ENCODE results near the gene MARCHF6. TPM values are rescaled to one million over a fixed set of nuclear protein-coding genes. Genes with fewer than 3 reads are reported as not detected.
A peak's percentile ranks its signal among the peaks of the same experiment; 100 is the strongest.

Gene MARCHF6
- total and polyA plus RNA-seq, 3 donors from 2014 or later, result 120 to 153 (median 136) TPM

DNA sequence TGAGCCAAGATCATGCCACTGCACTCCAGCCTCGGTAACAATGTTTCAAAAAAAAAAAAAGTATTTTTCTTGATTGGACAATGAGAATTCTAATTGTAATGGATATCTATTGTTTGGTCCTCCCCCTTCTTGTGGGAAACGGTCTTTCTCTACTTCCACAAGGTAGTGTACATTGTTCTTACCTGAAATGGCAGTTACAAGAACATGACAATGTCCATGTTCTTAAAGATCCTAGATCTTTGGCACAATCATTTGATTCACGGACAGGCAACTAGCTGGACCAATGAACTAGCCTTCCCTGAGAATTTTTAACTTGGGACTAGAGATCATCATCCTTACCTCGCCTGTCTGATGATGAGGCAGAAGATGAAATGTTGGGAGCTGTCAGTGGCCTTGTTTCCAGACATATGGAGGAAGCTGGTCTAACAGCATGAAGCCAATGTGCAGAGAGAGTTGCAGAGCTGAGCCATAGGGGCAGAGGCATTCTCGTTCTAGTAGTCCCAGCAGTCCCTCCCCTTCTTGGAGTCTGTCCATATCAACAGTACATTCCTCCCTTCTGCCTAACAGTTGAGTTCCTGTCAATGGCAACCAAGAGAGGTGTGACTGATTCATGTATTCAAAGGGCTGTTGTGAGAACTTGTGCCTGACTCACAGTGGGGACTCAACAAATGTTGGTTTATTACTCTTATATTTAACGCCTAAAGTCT is 2.1 kb upstream of the MARCHF6 start:
- no peaks in the 10 kb centered on the region for H3K27me3 ChIP-seq
- H3K4me3 ChIP-seq, result no peak overlapping the region
- no peak overlapping the region for H3K27ac ChIP-seq
- TF ChIP-seq, protein P1, sequence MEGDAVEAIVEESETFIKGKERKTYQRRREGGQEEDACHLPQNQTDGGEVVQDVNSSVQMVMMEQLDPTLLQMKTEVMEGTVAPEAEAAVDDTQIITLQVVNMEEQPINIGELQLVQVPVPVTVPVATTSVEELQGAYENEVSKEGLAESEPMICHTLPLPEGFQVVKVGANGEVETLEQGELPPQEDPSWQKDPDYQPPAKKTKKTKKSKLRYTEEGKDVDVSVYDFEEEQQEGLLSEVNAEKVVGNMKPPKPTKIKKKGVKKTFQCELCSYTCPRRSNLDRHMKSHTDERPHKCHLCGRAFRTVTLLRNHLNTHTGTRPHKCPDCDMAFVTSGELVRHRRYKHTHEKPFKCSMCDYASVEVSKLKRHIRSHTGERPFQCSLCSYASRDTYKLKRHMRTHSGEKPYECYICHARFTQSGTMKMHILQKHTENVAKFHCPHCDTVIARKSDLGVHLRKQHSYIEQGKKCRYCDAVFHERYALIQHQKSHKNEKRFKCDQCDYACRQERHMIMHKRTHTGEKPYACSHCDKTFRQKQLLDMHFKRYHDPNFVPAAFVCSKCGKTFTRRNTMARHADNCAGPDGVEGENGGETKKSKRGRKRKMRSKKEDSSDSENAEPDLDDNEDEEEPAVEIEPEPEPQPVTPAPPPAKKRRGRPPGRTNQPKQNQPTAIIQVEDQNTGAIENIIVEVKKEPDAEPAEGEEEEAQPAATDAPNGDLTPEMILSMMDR (IDR thresholded peaks at IDR 0.05), result no peak
- no peak for TF ChIP-seq POLR2A (IDR thresholded peaks at IDR 0.05)
- peaks cover 19% of the 10 kb centered on the region for H3K4me1 ChIP-seq
- H3K9me3 ChIP-seq, result no peaks in the 10 kb centered on the region
- H3K36me3 ChIP-seq (ENCODE audit: low read depth, missing control alignments), result no peaks in the 10 kb centered on the region
- 47 to 56% methylated on average over 6 of the region's 6 CpGs for WGBS, 2 donors
- DNase-seq, result peak; percentile 60
- intact Hi-C loops (cut with DNase I; ENCODE audit: low total_unique reads), result no loop called here

DNA sequence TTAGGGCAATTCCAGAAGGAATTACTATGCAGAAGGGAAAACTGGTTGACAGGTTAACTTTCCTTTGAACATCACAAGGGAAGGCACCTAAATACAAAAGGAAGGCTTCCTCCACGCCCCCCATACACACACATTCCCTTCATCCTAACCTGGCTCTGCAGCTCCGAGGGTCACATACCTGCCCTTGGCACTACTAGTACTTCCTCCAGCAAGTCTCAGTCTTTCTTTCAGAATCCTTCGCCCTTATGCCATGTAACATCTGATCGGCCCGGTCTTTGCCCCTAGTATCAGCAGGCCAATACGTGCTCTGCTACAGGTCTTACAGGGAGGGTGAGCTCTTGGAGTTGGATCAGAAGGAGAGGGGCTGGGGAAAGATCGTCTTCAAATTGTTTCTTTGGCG is 1.6 kb upstream of the MARCHF6 start:
- DNase-seq, result no peak
- no peaks in the 10 kb centered on the region for H3K36me3 ChIP-seq (ENCODE audit: low read depth, missing control alignments)
- TF ChIP-seq POLR2A (IDR thresholded peaks at IDR 0.05), result no peak
- TF ChIP-seq, protein P1 (IDR thresholded peaks at IDR 0.05), result no peak
- H3K4me1 ChIP-seq, result peaks cover 19% of the 10 kb centered on the region
- no peaks in the 10 kb centered on the region for H3K9me3 ChIP-seq
- H3K27me3 ChIP-seq, result no peaks in the 10 kb centered on the region
- intact Hi-C loops (cut with DNase I; ENCODE audit: low total_unique reads), result no loop called here
- no peak overlapping the region for H3K4me3 ChIP-seq
- no peak overlapping the region for H3K27ac ChIP-seq
- 59 to 70% methylated on average over 8 of the region's 8 CpGs for WGBS, 2 donors

DNA sequence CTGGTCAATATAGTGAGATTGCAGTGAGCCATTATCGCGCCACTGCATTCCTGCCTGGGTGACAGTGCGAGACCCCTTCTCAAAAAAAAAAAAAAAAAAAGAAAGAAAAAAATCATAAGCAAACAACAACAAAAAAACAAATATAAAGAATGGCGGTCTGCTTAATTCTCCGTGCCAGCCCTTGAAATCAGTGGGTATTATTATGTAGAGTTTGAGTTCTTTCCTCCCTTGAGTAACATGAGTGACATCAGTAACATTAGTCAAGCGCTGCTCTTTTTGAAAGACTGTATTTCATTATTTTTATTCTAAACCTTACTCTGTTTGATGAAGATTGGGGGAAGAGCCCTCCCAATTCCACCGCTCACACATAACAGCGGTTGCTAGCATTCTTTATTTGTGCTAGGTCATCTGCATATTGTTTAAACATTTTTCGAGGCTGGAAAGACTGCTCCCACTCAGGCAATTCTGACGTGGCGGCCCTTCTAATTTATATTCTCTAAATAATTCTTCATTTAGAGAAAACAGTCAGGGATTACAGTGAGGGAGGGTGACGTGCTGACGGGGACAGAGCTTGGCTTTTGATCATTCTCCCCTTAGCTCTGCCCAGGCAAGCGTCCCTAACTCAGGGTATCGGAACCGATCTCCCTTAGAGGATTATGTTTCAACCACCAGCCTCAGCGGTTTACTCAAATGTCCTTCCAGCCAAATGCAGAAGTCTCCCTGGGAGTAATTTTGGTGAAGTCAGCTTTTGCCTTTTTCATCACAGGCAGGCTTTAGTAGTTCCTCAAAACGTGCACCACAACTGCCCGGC is 860 bp upstream of the MARCHF6 start:
- no peak for TF ChIP-seq POLR2A (IDR thresholded peaks at IDR 0.05)
- TF ChIP-seq, protein P1 (IDR thresholded peaks at IDR 0.05), result no peak
- H3K36me3 ChIP-seq (ENCODE audit: low read depth, missing control alignments), result no peaks in the 10 kb centered on the region
- intact Hi-C loops (cut with DNase I; ENCODE audit: low total_unique reads), result no loop called here
- DNase-seq, result no peak
- peak overlapping the region; percentile 99 for H3K27ac ChIP-seq
- 16 to 19% methylated on average over 19 of the region's 19 CpGs for WGBS, 2 donors
- H3K4me3 ChIP-seq, result peak overlapping the region; percentile 98 to 99
- H3K9me3 ChIP-seq, result no peaks in the 10 kb centered on the region
- H3K4me1 ChIP-seq, result peaks cover 23% of the 10 kb centered on the region
- no peaks in the 10 kb centered on the region for H3K27me3 ChIP-seq

DNA sequence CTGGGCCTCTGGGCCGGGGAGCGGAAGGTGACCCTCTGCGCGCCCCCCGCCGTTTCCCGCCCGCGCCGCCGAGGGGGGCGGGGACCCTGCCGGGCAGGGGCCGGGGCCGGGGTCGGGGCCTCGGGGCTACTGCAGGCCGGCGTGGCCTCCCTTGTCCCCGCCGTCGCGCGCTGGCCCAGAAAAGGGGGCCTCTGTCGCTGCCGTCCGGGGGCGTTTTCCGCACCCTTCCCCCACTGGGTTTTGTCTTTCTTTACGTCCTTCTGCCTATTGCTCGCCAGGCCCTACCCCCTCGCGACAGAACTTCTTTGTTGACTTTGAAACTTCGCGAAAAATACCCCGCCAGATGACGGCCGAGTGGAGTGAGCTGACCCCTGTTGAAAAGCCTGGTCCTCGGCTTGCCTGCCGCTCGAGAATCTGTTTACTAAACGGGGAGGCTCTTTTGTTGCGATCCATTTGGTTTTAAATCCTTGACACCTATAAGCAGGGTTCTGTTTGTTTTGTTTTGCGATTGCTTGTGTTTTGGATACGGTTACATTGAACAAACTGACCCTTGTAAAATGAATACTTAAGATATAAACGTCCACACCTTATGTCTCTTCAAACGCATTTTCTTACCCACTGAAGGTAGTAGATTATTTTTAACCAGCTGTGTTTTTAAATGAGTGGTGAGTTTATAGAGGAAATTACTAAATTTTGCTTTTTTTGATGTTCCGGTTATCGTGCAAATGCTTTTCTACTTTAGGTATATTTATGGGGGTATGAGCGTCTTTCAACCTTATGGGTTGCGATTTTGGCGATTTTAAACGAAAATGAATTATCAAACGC is 765 bp downstream of the MARCHF6 start:
- peaks cover 25% of the 10 kb centered on the region for H3K4me1 ChIP-seq
- H3K27me3 ChIP-seq, result no peaks in the 10 kb centered on the region
- H3K9me3 ChIP-seq, result no peaks in the 10 kb centered on the region
- WGBS, 2 donors, result 1 to 2% methylated on average over 37 to 45 of the region's 54 CpGs
- intact Hi-C loops (cut with DNase I; ENCODE audit: low total_unique reads), result no loop called here
- peak overlapping the region; percentile 99 for H3K27ac ChIP-seq
- no peak for TF ChIP-seq POLR2A (IDR thresholded peaks at IDR 0.05)
- TF ChIP-seq, protein P1 (IDR thresholded peaks at IDR 0.05), result no peak
- H3K36me3 ChIP-seq (ENCODE audit: low read depth, missing control alignments), result no peaks in the 10 kb centered on the region
- DNase-seq, result peak; percentile 54
- H3K4me3 ChIP-seq, result peak overlapping the region; percentile 98 to 99
